ENCODE data around the gene SUN2.

SUN2 gene

GRCh38 chr22:38727530-38728451, 28.0 kb downstream of the SUN2 start:
- H3K9me3 ChIP-seq (ENCODE audit: control insufficient read depth, insufficient read depth, low read length) = no peaks in the 10 kb centered on the region
- no CpG with 5 or more reads among the region's 15 CpGs for WGBS (ENCODE audit: insufficient coverage, insufficient read length)
- H3K27me3 ChIP-seq (ENCODE audit: control insufficient read depth, insufficient read depth, low read length) = no peaks in the 10 kb centered on the region
- no peak for DNase-seq (ENCODE audit: low read depth, low spot score)
- no peaks in the 10 kb centered on the region for H3K4me1 ChIP-seq (ENCODE audit: control insufficient read depth, insufficient read depth, low read length)
- no peak overlapping the region for H3K27ac ChIP-seq (ENCODE audit: low read length)
- H3K36me3 ChIP-seq (ENCODE audit: control insufficient read depth, insufficient read depth, low read length) = peaks cover 80% of the 10 kb centered on the region
- H3K4me3 ChIP-seq (ENCODE audit: low read length) = no peak overlapping the region

- DNase-seq (ENCODE audit: low read depth, low spot score) = no peak
- no peaks in the 10 kb centered on the region for H3K27me3 ChIP-seq (ENCODE audit: control insufficient read depth, insufficient read depth, low read length)
- H3K4me1 ChIP-seq (ENCODE audit: control insufficient read depth, insufficient read depth, low read length) = no peaks in the 10 kb centered on the region
- peaks cover 79% of the 10 kb centered on the region for H3K36me3 ChIP-seq (ENCODE audit: control insufficient read depth, insufficient read depth, low read length)
- H3K9me3 ChIP-seq (ENCODE audit: control insufficient read depth, insufficient read depth, low read length) = no peaks in the 10 kb centered on the region
- H3K27ac ChIP-seq (ENCODE audit: low read length) = no peak overlapping the region
- H3K4me3 ChIP-seq (ENCODE audit: low read length) = no peak overlapping the region
- no CpG with 5 or more reads among the region's 12 CpGs for WGBS (ENCODE audit: insufficient coverage, insufficient read length)
Measured at GRCh38 chr22:38727123-38727522, 28.7 kb downstream of the SUN2 start.

GRCh38 chr22:38725900-38726655, 29.7 kb downstream of the SUN2 start:
- H3K27ac ChIP-seq (ENCODE audit: low read length) = no peak overlapping the region
- peaks cover 72% of the 10 kb centered on the region for H3K36me3 ChIP-seq (ENCODE audit: control insufficient read depth, insufficient read depth, low read length)
- H3K4me3 ChIP-seq (ENCODE audit: low read length) = no peak overlapping the region
- H3K9me3 ChIP-seq (ENCODE audit: control insufficient read depth, insufficient read depth, low read length) = no peaks in the 10 kb centered on the region
- WGBS (ENCODE audit: insufficient coverage, insufficient read length) = no CpG with 5 or more reads among the region's 18 CpGs
- no peaks in the 10 kb centered on the region for H3K4me1 ChIP-seq (ENCODE audit: control insufficient read depth, insufficient read depth, low read length)
- no peak for DNase-seq (ENCODE audit: low read depth, low spot score)
- H3K27me3 ChIP-seq (ENCODE audit: control insufficient read depth, insufficient read depth, low read length) = no peaks in the 10 kb centered on the region

- Histone ChIP-seq H3K27me3 (ENCODE audit: control insufficient read depth, insufficient read depth, low read length) (no peaks in the 10 kb centered on the region), H3K4me3 (ENCODE audit: low read length) (no peak overlapping the region), H3K9me3 (ENCODE audit: control insufficient read depth, insufficient read depth, low read length) (no peaks in the 10 kb centered on the region), H3K4me1 (ENCODE audit: control insufficient read depth, insufficient read depth, low read length) (no peaks in the 10 kb centered on the region), H3K36me3 (ENCODE audit: control insufficient read depth, insufficient read depth, low read length) (peaks cover 66% of the 10 kb centered on the region), H3K27ac (ENCODE audit: low read length) (no peak overlapping the region)
- DNase-seq (ENCODE audit: low read depth, low spot score) = no peak
- no CpG with 5 or more reads among the region's 3 CpGs for WGBS (ENCODE audit: insufficient coverage, insufficient read length)
Measured at GRCh38 chr22:38724926-38725571, 30.7 kb downstream of the SUN2 start.

GRCh38 chr22:38724176-38724575, 31.6 kb downstream of the SUN2 start:
- Histone ChIP-seq H3K27ac (ENCODE audit: low read length) (no peak overlapping the region), H3K36me3 (ENCODE audit: control insufficient read depth, insufficient read depth, low read length) (peaks cover 59% of the 10 kb centered on the region), H3K4me3 (ENCODE audit: low read length) (no peak overlapping the region), H3K27me3 (ENCODE audit: control insufficient read depth, insufficient read depth, low read length) (no peaks in the 10 kb centered on the region), H3K9me3 (ENCODE audit: control insufficient read depth, insufficient read depth, low read length) (no peaks in the 10 kb centered on the region), H3K4me1 (ENCODE audit: control insufficient read depth, insufficient read depth, low read length) (no peaks in the 10 kb centered on the region)
- no CpG with 5 or more reads among the region's 7 CpGs for WGBS (ENCODE audit: insufficient coverage, insufficient read length)
- DNase-seq (ENCODE audit: low read depth, low spot score) = no peak

GRCh38 chr22:38721551-38721950, 34.2 kb downstream of the SUN2 start:
- Histone ChIP-seq H3K27me3 (ENCODE audit: control insufficient read depth, insufficient read depth, low read length) (no peaks in the 10 kb centered on the region), H3K4me1 (ENCODE audit: control insufficient read depth, insufficient read depth, low read length) (no peaks in the 10 kb centered on the region), H3K4me3 (ENCODE audit: low read length) (no peak overlapping the region), H3K36me3 (ENCODE audit: control insufficient read depth, insufficient read depth, low read length) (peaks cover 32% of the 10 kb centered on the region), H3K27ac (ENCODE audit: low read length) (no peak overlapping the region), H3K9me3 (ENCODE audit: control insufficient read depth, insufficient read depth, low read length) (no peaks in the 10 kb centered on the region)
- WGBS (ENCODE audit: insufficient coverage, insufficient read length) = no CpG with 5 or more reads among the region's 7 CpGs
- no peak for DNase-seq (ENCODE audit: low read depth, low spot score)

- H3K4me3 ChIP-seq (ENCODE audit: low read length) = no peak overlapping the region
- WGBS (ENCODE audit: insufficient coverage, insufficient read length) = no CpG with 5 or more reads among the region's 3 CpGs
- H3K27ac ChIP-seq (ENCODE audit: low read length) = no peak overlapping the region
- H3K9me3 ChIP-seq (ENCODE audit: control insufficient read depth, insufficient read depth, low read length) = no peaks in the 10 kb centered on the region
- DNase-seq (ENCODE audit: low read depth, low spot score) = no peak
- no peaks in the 10 kb centered on the region for H3K27me3 ChIP-seq (ENCODE audit: control insufficient read depth, insufficient read depth, low read length)
- peaks cover 27% of the 10 kb centered on the region for H3K36me3 ChIP-seq (ENCODE audit: control insufficient read depth, insufficient read depth, low read length)
- no peaks in the 10 kb centered on the region for H3K4me1 ChIP-seq (ENCODE audit: control insufficient read depth, insufficient read depth, low read length)
Measured at GRCh38 chr22:38720350-38720749, 35.4 kb downstream of the SUN2 start.

GRCh38 chr22:38719196-38719595, 36.6 kb downstream of the SUN2 start:
- Histone ChIP-seq H3K4me3 (ENCODE audit: low read length) (no peak overlapping the region), H3K27me3 (ENCODE audit: control insufficient read depth, insufficient read depth, low read length) (no peaks in the 10 kb centered on the region), H3K27ac (ENCODE audit: low read length) (no peak overlapping the region), H3K36me3 (ENCODE audit: control insufficient read depth, insufficient read depth, low read length) (peaks cover 19% of the 10 kb centered on the region), H3K4me1 (ENCODE audit: control insufficient read depth, insufficient read depth, low read length) (no peaks in the 10 kb centered on the region), H3K9me3 (ENCODE audit: control insufficient read depth, insufficient read depth, low read length) (no peaks in the 10 kb centered on the region)
- DNase-seq (ENCODE audit: low read depth, low spot score) = no peak
- no CpG with 5 or more reads among the region's 6 CpGs for WGBS (ENCODE audit: insufficient coverage, insufficient read length)

- no CpG with 5 or more reads among the region's 6 CpGs for WGBS (ENCODE audit: insufficient coverage, insufficient read length)
- H3K4me3 ChIP-seq (ENCODE audit: low read length) = no peak overlapping the region
- peaks cover 12% of the 10 kb centered on the region for H3K36me3 ChIP-seq (ENCODE audit: control insufficient read depth, insufficient read depth, low read length)
- no peaks in the 10 kb centered on the region for H3K4me1 ChIP-seq (ENCODE audit: control insufficient read depth, insufficient read depth, low read length)
- no peaks in the 10 kb centered on the region for H3K27me3 ChIP-seq (ENCODE audit: control insufficient read depth, insufficient read depth, low read length)
- no peak overlapping the region for H3K27ac ChIP-seq (ENCODE audit: low read length)
- no peak for DNase-seq (ENCODE audit: low read depth, low spot score)
- H3K9me3 ChIP-seq (ENCODE audit: control insufficient read depth, insufficient read depth, low read length) = no peaks in the 10 kb centered on the region
Measured at GRCh38 chr22:38718414-38718813, 37.4 kb downstream of the SUN2 start.

GRCh38 chr22:38717244-38717643, 38.6 kb downstream of the SUN2 start:
- Histone ChIP-seq H3K4me3 (ENCODE audit: low read length) (no peak overlapping the region), H3K9me3 (ENCODE audit: control insufficient read depth, insufficient read depth, low read length) (no peaks in the 10 kb centered on the region), H3K4me1 (ENCODE audit: control insufficient read depth, insufficient read depth, low read length) (peaks cover 1% of the 10 kb centered on the region; the same call in 1 of the 2 replicates), H3K27me3 (ENCODE audit: control insufficient read depth, insufficient read depth, low read length) (no peaks in the 10 kb centered on the region), H3K27ac (ENCODE audit: low read length) (no peak overlapping the region), H3K36me3 (ENCODE audit: control insufficient read depth, insufficient read depth, low read length) (peaks cover 10% of the 10 kb centered on the region)
- DNase-seq (ENCODE audit: low read depth, low spot score) = no peak
- no CpG with 5 or more reads among the region's 6 CpGs for WGBS (ENCODE audit: insufficient coverage, insufficient read length)
